NK-92 treated with Interleukin-12 subunit alpha and Interleukin-12 subunit beta, amount 100 ng/mL, for 24 hours (cell line): ENCODE measurements around the gene RAB29.
A peak's percentile ranks its signal among the peaks of the same experiment; 100 is the strongest.
"Not testable (repeated sequence)": the region's sequence is repeated elsewhere in the genome, so short reads cannot be mapped to it uniquely, and the experiment has no call there.

ENCODE experiments used
- DNase-seq: peaks from one replicate; lab custom pipeline; 2025; lab: John Stamatoyannopoulos, UW

Gene RAB29

DNA sequence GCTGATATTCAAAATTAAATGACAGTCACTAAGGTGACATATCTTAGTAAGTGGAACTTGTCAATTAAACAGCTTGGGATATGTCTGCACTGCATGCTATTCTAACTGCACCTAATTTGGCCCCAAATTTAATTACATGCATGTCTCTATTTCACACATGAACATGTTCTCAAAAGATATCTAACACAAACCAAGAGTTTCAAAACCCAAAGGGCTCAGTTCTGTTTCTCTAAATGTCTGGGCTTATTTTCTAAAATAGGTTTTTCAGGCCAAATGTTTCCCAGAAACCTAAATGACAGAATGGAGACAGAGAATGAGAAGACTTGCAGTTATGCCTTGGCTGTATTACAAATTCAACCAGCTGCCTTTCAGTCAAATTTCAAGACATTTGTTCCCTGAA is 11.3 kb downstream of the RAB29 start:
- no peak for DNase-seq

DNA sequence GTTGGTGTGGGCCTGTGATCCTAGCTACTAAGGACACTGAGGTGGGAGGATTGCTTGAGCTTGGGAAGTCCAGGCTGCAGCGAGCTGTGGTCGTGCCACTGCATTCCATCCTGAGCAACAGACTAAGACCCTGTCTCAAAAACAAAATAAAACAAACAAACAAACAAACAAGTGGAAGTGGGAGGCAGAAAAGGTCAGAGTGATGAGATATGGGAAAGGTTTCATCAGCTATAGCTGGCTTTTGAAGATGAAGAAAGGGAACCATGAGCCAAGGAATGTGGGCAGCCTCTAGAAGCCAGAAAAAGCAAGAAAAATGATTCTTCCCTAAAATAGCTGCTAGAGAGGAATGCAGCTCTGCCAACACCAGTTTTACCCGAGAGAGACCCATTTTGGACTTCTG is 14.7 kb downstream of the RAB29 start:
- DNase-seq = no peak

DNA sequence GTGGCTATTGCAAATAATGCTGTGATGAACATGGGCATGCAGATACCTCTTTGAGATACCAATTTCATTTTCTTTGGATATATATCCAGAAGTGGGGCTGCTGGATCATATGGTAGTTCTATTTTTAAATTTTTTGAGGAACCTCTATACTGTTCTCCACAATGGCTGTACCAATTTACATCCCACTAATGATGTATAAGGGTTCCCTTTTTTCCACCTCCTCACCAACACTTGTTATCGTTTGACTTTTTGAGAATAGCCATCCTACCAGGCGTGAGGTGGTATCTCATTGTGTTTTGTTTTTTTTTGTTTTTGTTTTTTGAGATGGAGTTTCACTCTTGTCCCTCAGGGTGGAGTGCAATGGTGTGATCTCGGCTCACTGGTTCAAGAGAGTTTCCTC is 18.7 kb downstream of the RAB29 start:
- DNase-seq = no peak

DNA sequence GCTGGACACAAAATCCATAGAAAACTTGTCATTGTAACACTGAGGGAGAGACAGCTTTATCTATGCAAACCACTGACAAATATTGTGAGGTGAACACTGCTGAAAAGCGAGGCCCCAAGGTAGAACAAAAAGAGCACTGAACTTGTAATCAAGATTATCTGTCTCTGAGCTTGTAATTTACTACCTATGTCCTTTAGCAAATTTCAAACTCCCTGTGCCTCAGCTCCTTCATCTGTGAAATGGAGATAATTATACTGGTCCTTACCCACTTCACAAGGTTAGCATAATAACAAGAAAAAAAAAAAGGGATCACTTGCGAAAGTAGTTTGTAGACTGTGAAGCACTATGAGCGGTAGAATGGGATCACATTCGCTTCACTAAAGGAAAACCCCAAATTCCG is 20.4 kb downstream of the RAB29 start:
- DNase-seq = no peak

DNA sequence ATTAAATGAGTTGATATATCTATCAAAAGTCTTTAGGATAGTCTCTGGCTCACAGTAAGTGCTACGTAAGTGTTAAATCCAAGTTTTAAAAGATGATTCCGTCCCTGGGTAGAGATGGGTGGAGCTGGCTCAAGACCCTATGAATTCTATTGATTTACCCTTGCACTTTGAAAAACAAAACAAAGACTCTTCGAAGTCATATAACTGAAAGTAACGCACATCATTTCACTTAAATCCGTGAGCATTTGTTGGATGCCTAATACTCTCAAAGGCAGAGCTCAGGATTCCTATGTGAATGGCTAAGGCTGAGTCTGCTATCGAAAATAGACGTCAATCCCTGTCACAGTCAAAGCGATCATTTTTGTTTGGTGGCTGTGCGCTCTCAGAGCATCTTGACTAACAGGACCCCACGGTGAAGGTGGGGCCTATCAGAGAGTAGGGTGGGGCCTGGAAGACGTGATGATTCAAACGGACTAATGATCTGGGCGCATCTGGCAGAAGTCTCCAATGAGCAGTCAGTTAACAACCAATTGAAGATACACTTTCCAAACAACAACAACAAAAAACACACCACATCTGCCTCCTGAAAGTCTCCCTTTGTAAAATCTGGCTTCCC is 24.1 kb downstream of the RAB29 start:
- no peak for DNase-seq

DNA sequence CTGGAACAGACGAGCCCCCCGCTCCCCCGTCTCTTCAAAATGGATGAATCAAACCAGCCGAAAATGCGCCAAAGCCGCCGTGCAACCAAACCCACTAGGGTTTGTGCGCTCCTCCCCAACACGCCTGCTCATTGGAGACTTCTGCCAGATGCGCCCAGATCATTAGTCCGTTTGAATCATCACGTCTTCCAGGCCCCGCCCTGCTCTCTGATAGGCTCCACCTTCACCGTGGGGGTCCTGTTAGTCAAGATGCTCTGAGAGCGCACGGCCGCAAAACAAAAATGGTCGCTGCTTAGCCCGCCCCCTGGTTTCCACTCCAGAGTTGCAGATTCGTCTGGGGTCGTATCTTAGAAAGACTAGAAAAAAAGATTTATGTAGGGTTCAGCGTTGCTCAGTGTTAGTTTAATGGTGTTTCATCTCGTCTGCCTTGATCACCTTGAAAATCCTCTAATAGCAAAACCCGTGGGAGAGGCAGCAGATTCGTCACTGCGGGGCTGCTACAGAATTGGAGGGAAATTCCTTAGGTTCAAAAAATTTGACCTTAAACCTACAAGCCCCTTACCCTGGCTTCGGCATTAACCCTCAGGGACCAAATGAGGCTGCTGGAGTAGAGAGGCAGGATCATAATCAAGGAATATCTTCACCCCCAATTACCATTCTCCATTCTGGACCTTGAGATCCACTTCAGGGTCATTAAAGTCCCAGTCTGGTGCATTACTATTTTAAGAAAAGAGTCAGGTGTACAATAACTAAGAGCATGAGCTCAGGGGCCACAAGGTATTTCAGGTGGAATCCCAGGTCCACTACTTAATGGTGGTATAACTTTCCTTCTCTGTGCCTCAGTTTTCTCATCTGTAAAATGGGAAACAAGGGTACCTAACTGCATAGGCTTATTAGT is 24.9 kb downstream of the RAB29 start, which contains the start of gene NUCKS1:
Gene NUCKS1 (minus strand): TSS at position 45 of the 898 bp plus-strand sequence. CDS start 209 bp downstream, outside the sequence.
- peak; percentile 95 for DNase-seq

DNA sequence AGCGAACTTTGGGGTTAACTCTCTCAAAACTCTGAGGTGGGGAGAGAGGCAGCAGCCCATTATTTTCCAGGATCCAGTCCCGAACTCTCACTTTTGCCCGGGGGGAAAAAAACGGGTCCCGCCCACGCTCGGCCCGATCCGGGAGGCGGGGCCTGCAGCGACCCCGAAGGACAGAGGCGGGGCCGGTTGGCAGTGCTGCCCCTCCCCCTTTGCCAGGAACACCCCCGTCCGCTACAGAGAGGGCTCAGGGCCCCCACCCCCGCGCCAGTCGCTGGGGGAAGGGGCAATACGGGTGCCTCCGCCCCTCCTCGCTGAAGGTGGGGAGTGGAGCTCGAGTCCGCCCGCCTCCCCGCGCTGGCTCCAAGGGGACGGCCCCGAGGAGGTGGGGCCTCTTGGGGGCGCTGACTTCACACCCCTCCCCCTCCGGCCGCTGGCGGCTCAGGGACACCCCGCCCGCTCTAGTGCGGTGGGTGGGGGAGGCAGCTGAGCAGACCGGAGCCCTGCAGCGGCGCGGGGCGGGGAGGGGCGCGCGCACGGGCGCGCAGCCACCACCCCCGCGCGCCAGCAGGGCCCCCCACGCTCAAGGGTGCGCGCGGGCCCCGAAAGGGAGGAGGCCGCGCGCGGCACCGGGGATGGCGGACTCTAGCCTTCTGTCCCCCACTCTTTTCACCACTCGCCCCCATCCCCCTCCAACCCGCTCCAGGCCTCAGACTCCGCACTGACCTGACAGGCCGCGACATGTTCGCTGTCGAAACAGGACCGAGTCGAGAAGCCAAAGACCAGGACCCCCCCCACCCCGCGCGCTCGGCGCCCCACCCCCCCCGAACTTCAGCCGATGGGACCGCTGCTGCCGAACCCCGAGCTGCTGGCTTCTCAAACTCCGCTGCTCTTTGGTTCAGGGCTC is 25.8 kb downstream of the RAB29 start:
- peak; percentile 95 for DNase-seq

DNA sequence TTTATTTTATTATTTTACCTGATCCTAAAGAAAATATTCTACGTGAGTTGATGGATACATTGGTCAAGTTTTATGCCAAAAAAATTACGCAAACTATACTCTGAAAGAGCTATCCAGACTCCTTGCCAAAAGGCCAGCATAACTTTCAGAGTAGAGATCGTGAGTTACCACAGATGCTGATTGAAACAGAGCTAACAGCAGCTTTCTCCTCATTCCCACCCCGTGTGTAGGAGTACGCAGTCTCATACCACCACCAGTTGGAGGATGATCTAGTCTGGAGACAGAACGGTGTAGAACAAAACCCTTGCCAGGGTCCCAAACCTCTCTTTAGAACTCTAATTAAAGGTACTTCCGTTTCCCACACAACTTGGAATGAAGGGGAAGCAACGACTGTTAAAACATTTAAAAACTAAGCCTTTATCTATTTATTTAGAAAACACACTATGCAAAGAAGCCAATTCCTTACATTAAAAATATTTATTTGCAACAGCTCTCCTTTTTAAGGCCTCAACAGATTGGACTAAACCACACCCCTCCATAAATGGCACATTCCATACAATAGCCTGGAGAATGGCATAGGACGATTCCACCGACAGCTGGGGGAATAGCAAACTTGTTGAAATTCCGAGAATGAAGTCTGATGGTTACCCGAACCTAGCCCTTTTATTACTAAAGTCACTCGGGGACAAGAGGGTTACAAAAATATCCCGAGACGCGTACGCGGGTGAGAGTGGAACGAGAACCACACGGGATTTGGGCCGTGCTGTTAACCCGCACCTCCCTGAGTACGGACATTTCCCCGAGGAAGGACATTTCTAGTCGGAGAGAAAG is 26.7 kb downstream of the RAB29 start:
- no peak for DNase-seq

DNA sequence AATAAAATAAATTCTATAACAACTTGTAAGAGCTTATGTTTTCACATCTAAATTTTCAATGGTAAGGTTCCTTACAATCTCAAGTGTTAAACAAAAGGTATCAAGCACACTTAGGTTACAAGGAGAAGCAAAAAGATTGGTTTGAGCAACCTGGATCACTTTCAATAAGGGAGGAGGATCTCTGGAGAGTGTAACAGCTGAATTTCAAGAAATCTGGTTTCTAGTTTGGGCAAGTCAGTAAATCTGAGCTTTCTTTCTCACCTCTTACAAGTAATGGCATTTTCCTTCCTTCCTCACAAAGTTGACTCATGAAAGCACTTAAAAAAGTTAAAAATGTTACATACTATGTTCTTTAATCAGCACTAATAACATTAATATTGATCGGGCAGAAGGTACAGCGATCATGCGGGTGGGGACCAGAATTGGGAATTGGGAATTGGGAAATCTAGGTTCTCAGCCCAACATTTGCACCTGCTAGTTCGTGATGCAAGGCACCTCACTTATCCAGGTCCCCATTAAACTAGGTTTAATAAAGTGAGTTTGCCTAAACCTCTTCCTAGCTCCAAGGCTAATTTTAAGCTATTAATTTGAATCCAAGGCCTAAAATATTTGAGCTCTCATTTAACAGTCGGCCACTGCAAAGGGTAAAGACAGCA is 28.4 kb downstream of the RAB29 start:
- no peak for DNase-seq

DNA sequence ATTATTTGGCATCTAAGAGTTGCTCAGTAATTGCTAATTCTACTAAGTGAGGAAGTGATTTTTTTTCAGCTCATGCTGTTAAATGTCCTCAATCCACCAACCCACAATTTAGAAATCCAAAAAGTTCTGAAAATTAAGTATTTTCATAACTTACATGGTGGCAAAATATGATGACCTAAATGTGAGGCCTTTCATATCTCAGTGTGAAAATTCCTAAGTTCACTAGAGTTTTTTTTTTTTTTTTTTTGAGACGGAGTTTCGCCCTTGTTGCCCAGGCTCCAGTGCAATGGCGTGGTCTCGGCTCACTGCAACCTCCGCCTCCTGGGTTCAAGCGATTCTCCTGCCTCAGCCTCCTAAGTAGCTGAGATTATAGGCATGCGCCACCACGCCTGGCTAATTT is 30.9 kb downstream of the RAB29 start:
- no peak for DNase-seq

DNA sequence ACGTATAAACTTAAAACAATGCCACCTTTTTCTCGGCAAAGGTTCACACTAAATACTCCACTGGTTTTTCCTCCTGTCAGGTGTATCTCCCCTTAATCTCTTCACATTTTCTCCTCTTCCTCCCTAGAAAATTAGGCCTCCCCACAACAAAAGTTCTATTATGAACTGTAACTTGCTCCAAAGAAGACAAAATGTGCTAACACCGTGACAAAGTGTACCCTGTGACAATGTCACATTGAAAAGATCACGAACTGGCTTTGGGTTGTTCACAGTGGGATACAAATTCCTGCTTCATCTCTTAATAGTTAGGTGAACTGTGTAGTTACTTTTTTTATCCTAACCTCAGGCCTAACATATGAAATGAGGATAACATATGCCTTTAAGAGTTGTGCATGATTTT is 31.3 kb downstream of the RAB29 start:
- DNase-seq = no peak

DNA sequence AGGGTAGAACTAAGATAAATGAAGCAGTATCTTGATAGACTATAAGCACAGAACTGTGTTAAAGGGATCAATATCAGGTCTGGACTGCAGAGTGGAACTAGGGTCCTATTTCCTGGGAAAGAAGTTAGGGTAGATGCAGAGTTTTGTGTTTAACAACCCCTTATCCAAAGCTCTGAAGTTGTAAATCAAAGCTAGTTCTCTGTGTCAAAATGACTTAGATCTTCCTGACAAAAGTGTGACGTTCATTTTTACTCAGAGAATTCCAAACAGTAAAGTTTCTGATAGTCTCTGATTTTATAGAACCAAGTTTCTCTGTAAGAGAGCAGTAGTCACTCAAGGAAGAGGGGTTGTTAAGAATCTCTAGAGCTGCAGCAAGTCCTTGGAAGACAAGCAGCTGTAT is 33.6 kb downstream of the RAB29 start:
- no peak for DNase-seq

DNA sequence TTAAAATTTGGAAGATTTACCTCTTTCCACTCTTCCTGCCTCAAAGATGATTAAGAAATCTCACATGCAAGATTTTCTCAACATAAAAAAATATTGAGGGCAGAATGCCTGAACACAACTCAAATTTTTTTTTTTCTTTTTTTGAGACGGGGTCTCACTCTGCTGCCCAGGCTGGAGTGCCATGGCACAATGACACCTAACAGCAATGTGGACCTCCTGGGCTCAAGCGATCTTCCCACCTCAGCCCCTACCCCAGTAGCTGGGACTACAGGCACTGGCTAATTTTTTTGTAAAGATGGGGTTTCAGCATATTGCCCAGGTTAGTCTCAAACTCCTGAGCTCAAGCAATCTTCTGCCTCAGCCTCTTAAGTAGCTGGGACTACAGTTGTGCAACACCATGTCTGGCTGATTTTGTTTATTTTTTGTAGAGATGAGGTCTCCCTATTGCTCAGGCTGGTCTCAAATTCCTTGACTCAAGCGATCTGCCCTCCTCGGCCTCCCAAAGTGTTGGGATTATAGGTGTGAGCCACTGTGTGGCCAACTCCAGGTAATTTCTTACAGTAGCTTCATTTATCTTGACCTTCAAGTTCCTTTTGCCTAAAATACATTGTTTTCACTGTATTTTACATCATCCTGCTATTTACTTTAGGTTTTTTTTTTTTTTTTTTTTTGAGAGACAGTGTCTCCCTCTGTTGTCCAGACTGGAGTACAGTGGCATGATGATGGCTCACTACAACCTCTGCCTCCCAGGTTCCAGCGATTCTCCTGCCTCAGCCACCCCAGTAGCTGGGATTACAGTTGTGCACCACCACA is 35.7 kb downstream of the RAB29 start:
- DNase-seq = no peak

DNA sequence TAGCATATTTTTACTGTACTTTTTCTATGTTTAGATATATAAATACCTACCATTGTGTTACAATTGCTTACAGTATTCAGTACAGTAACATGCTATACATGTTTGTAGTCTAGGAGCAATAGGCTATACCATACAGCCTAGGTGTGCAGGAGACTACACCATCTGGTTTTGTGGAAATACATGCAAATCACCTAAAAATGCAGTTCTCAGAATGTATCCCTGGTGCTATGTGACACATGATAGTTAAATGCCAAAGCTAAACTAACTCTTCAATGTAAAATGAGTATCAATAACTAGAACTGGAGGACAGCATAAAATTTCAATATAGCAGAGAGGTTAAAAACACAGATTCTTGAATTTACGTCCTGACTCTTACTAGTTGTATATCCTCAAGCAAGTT is 40.1 kb downstream of the RAB29 start:
- no peak for DNase-seq

DNA sequence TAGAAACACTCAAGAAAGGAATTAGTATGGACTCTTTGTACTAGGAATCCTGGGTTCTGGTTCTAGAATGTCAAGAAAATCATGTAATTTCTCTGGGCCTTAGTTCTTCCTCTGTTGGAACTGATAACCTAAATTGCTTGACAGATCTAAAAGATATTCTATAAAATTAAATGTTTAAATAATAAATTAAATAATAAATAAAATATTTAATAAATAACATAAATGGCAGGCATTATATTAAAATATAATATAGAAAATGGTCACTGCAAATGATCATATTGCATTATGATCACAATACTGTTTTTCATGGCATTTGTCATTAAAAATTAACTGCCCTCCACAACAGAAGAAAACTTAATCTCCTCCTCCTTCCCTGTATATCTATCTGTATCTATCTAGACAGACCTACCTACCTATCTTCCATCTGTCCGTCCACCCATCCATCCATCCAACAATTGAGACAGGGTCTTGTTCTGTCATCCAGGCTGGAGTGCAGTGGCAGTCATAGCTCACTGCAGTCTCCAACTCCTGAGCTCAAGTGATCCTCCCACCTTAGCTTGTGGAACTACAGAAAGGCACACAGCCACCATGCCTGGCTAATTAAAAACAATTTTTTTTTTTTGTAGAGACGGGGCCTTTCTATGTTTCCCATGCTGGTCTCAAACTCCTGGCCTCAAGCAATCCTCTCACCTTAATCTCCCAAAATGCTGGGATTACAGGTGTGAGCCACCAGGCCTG is 41.7 kb downstream of the RAB29 start:
- no peak for DNase-seq

DNA sequence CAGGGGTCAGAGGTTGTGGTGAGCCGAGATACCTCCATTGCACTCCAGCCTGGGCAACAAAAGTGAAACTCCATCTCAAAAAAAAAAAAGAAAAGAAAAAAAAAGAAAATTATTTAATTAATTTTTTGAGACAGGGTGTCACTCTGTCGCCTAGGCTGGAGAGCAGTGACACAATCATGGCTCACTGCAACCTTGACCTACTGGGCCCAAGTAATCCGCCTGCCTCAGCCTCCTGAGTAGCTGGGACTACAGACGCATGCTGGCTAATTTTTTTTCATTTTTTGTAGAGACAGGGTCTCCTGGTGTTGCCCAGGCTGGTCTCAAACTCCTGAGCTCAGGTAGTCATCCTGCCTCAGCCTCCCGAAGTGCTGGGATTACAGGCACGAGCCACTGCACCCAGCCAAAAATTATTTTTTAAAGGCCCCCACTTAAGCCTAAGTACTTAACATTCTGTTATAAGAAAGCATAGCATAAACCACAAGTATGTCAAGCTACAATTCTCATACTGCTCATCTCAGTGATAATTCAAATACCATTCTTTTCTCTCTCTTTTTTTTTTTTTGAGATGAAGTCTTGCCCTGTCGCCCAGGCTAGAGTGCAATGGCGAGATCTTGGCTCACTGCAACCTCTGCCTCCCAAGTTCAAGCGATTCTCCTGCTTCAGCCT is 45.2 kb downstream of the RAB29 start:
- DNase-seq = no peak

DNA sequence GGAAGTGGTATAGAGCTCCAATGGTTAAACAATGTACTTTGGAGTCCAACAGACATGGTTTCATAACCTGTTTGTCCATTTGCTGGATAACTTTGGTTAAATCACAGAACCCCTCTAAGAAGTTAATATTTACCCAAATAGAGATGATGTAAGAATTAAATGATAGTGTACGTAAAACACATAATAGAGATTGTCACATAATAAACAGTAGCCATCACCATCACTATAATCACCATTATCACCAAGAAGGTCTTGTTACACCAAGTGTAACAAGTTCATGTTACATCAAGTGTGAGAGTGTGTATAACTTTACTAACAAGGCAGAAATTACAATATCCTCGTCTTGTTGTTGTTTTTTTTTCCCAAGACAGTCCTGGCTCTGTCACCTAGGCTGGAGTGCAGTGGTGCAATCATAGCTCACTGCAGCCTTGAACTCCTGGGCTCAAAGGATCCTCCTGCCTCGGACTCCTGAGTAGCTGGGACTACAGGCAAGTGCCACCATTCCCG is 48.6 kb downstream of the RAB29 start:
- no peak for DNase-seq

DNA sequence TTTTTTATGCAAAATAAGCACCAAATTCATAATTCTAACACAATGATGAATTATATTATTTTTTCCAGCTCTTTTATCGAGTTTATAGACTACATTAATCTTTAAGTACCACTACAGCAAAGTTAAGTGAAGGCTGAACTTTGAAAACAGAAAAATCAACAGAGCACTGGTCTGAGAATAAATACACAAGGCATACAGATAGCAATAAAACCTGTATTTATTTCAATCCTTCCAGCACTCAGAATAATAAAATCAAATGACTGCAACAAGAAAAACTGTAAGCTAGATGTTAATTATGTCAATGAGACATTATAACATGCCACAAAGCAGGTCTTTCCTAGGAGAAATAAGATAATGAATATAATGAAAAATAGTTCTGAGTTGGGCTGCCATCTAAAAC is 49.8 kb downstream of the RAB29 start:
- no peak for DNase-seq

DNA sequence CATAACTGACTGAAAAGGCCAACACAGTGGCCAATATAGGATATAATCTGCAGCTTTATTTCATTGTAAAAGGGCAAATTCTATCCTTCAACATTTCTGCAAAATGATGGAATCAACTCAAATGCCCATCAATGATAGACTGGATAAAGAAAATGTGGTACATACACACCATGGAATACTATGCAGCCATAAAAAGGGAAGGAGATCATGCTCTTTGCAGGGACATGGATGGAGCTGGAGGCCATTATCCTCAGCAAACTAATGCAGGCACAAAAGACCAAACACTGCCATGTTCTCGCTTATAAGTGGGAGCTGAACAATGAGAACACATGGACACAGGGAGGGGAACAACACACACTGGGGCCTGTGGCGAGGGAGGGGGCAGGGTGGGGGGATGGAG is 54.5 kb downstream of the RAB29 start:
- DNase-seq = not testable (repeated sequence)
